ENCODE results near the gene UPK3BL2. TPM values are rescaled to one million over a fixed set of nuclear protein-coding genes. Genes with fewer than 3 reads are reported as not detected.
"Not testable (repeated sequence)": the region's sequence is repeated elsewhere in the genome, so short reads cannot be mapped to it uniquely, and the experiment has no call there.

Gene UPK3BL2
- total and polyA plus RNA-seq, 8 donors = 11.7 to 22.9 (median 13.7) TPM

DNA sequence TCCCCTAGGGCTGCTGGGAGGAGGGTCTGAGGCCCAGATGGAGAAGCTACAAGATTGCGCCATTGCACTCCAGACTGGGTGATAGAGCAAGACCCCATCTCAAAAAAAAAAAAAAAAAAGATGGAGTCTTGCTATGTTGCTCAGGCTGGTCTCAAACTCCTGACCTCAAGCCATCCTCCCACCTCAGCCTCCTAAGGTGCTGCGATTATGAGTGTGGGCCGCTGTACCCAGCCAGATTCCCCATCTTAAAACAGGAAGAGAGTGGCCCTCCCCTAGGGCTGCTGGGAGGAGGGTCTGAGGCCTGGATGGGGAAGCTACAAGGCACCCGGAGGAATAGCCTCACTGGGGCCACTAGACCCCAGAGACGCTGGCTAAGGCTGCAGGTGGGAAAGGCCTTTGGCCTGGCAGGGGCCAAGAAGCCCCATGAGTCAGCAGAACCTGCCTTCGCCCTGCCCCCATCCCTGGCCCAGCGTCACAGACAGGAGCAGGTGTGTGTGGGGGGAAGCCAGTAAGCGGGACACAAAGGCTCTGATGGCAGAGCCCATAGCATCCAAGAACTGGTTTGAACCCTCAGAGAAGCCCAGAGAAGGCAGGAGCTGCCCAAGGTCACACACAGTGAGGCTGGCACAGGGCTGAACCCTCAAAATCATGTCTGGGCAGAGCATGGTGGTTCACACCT is 35.9 kb downstream of the UPK3BL2 start:
- intact Hi-C loops (cut with DNase I); H3K9me3 ChIP-seq: not testable (repeated sequence)
- peak in 2 of 4 donors; percentile 22 to 33 for DNase-seq

DNA sequence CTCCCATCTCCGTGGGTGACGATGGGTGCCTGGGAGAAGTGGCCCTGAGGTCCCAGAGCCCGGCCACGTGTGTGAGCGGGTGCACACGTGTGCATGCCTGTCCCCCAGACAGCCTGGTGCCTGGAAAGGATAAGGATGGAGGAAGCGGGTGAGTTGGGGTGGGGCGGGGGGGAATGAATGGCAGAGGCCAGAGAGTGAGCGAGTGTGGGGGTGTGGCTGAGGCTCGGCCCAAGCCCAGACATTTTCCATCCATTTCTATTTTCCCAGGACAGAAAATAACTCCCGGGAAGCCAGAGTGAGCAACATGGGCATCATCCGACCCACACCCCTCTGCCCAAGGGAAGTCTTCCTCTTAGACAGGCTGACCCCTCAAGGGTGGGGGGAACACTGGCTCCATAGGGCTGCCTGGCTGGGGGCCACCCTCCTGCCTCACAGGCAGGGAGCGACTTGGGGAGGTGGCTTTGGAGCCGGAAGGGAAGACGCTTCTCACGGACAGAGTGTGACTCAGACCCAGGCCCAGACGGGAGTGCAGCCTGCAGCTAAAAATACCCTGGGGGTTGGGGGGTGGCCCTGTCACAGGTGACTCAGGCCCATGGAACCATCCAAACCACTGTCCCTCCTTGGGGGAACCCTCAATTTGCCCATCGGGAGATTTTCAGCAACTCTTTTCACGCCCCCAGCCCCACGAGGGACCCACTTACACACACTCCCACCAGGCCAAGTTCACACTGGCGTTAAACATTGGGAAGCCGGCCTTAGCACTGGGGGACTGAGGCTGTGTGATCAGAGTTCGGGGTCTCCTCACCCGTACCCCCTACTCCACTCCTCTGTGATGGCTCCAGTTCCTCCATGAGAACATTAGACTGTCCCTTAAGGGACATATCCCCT is 38.0 kb downstream of the UPK3BL2 start:
- ATAC-seq = peak; percentile 36
- H3K9me3 ChIP-seq; H3K27ac ChIP-seq; H3K4me3 ChIP-seq; H3K36me3 ChIP-seq; intact Hi-C loops (cut with DNase I); H3K27me3 ChIP-seq; H3K4me1 ChIP-seq: not testable (repeated sequence)
- DNase-seq = peak in 1 of 4 donors; percentile 56

More for the DNA sequence above, 35.9 kb downstream of the UPK3BL2 start:
- not testable (repeated sequence) for ATAC-seq, H3K36me3 ChIP-seq, H3K27ac ChIP-seq, H3K4me3 ChIP-seq, H3K4me1 ChIP-seq, H3K27me3 ChIP-seq

DNA sequence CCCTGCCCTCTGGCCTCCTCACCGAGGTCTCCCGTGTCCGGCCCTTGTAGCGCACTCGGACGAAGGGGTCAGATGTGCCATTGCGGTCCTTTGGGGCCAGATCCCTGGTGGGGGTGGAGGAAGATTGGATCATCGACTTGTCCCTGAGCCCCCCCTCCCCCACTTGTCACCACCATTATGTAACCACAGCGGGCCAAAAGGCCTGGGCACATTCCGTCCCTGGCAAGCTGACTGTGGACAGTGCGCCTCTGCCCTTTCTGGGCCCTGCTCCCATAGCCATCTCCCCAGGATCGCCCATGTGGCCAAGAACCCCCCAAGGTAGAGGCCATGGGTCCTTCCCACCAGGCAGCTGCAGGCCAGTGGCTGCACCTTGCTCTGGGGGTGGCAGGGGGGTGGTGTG is 40.4 kb downstream of the UPK3BL2 start:
- H3K9me3 ChIP-seq; DNase-seq; H3K36me3 ChIP-seq; intact Hi-C loops (cut with DNase I); H3K27ac ChIP-seq; H3K27me3 ChIP-seq; H3K4me3 ChIP-seq; ATAC-seq; H3K4me1 ChIP-seq: not testable (repeated sequence)

DNA sequence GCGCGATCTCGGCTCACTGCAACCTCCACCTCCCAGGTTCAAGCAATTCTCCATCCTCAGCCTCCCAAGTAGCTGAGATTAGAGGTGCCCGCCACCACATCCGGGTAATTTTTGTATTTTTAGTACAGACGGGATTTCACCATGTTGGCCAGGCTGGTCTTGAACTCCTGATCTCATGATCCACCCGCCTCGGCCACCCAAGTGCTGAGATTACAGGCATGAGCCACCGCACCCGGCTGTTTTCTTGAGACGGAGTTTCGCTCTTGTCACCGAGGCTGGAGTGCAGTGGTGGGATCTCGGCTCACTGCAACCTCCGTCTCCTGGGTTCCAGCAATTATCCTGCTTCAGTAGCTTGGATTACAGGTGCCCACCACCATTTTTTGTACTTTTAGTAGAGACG is 45.2 kb downstream of the UPK3BL2 start:
- H3K4me3 ChIP-seq; H3K9me3 ChIP-seq; ATAC-seq; H3K36me3 ChIP-seq; intact Hi-C loops (cut with DNase I); H3K27ac ChIP-seq; H3K27me3 ChIP-seq; H3K4me1 ChIP-seq: not testable (repeated sequence)
- peak in 1 of 4 donors; percentile 39 for DNase-seq

DNA sequence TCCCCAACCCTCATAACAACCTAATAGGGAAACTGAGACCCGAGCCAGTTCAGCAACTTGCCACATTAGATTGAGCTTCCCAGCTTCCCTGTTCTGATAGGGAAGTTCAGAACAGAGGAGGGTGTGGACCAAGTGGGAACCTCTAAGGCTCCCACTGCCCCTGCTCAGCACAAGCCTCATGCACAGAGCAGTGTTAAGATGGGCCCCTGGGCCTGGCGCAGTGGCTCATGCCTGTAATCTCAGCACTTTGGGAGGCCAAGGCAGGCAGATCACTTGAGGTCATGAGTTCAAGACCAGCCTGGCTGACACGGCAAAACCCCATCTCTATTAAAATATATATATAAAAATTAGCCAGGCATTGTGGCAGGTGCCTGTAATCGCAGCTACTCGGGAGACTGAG is 46.2 kb downstream of the UPK3BL2 start:
- DNase-seq = peak in 2 of 4 donors; percentile 30 to 65
- H3K36me3 ChIP-seq; H3K27me3 ChIP-seq; ATAC-seq; H3K4me1 ChIP-seq; intact Hi-C loops (cut with DNase I); H3K27ac ChIP-seq; H3K9me3 ChIP-seq; H3K4me3 ChIP-seq: not testable (repeated sequence)

DNA sequence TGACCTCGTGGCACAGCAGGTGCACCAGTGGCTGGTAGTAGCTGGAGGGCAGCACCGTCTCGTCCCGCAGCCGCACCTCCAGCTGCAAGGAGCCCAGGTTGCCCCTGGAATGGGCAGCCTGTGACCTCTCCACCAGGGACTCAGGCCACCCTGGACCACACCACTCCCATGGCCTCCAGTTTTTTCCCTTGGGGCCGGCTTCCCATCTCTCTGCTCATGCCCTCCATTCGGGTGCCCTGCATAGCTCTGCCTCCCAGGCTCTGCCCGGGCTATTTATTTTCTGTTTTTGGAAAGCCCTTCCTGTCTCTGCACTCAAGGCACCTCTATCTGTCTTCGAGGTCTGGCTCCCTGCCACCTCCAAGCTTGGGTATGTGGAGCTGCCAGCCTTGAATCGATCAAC is 46.6 kb downstream of the UPK3BL2 start:
- H3K27me3 ChIP-seq; H3K27ac ChIP-seq; H3K9me3 ChIP-seq; intact Hi-C loops (cut with DNase I); H3K36me3 ChIP-seq; H3K4me3 ChIP-seq; H3K4me1 ChIP-seq; ATAC-seq: not testable (repeated sequence)
- peak in 2 of 4 donors; percentile 24 to 27 for DNase-seq

DNA sequence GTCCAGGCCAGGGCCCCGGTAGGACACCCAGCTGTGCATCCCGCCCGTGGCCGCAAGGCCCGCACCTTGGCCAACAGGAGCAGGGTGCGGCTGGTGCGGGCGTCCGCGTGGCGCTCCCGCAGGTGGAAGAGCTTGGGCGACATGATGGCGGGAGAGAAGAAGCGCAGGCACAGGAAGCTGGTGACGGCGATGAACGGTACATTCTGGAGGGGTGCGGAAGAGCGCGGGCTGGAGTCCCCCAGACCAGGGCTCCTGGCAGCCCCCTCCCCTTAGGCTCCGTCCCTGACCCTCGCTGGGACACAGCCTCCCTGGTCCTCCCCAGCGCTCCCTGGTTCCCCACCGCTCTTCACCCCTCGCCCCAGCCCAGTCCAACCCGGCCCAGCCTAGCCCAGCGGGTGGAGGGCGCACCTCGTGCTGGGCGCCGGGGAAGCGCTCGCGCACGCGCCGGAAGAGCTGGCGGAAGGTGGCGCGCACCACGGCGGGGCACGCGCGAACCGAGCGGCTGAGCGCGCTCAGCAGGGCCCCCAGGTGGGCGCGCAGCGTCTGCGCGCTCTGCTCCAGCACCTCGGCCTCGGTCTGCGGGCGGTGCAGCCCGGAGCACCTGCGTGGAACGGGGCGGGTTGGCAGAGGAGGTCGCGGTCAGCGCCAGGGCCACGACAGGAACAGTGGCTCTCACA is 48.9 kb downstream of the UPK3BL2 start:
- DNase-seq; H3K36me3 ChIP-seq; H3K4me3 ChIP-seq; intact Hi-C loops (cut with DNase I); H3K4me1 ChIP-seq; H3K9me3 ChIP-seq; H3K27me3 ChIP-seq; H3K27ac ChIP-seq: not testable (repeated sequence)
- ATAC-seq = peak; percentile 48

DNA sequence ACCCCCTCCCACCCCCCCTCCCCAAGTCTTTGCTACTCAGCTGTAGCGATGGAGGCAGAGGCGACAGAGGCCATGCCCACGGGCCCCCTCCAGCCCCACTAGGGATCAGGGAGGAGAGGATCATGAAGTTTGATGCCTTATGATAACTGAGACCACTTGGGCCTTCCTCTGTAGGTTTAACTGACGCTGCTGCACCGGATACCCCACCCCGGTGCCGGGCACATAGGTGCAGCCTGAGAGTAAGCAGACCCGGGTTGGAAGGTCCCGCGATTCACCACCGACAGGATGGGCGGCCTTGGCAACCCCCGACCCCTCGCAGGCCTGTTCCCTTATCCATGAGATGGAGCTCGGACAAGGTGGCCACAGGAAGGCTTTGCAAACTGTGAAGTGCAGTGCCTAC is 49.5 kb downstream of the UPK3BL2 start:
- ATAC-seq = not testable (repeated sequence)

DNA sequence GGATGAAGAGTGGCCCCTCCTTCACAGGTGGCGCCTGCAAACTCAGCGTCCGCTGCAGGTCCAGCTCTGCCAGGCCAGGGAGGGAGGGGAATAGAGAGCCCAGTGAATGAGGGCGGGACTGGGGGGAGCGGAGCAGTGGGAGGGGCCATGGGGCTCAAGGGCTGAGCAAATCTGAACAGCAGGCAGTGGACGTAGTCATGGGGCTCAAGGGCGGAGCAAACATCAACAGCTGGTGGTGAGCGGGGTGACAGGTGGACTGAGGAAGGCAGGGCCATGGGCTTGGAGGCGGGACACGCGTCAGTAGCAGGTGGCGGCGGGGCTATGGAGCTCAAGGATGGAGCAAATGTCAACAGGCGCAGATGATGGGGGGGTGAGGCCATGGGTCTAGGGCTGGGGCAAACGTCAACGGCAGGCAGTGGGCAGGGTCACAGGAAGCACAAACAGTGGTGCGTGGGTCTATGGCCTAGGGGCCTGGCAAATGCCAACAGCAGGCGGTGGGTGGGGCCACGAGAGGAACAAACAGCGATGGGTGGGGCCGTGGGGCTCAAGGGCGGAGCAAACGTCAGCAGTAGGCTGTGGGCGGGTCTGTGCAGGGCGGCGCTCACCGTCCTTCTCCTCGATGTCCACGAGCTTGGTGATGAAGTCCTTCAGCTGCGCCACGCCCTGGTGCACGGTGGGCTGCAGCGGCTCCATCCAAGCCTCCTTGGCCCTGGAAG is 50.1 kb downstream of the UPK3BL2 start:
- H3K4me1 ChIP-seq; H3K4me3 ChIP-seq; intact Hi-C loops (cut with DNase I); H3K27ac ChIP-seq; H3K9me3 ChIP-seq; H3K36me3 ChIP-seq; H3K27me3 ChIP-seq: not testable (repeated sequence)
- ATAC-seq = peak; percentile 83
- DNase-seq = peak in 1 of 4 donors; percentile 33

More for the DNA sequence above, 49.5 kb downstream of the UPK3BL2 start:
- H3K27me3 ChIP-seq; H3K27ac ChIP-seq; H3K4me1 ChIP-seq; H3K4me3 ChIP-seq; H3K36me3 ChIP-seq; intact Hi-C loops (cut with DNase I); H3K9me3 ChIP-seq: not testable (repeated sequence)
- DNase-seq = peak in 1 of 4 donors; percentile 39

DNA sequence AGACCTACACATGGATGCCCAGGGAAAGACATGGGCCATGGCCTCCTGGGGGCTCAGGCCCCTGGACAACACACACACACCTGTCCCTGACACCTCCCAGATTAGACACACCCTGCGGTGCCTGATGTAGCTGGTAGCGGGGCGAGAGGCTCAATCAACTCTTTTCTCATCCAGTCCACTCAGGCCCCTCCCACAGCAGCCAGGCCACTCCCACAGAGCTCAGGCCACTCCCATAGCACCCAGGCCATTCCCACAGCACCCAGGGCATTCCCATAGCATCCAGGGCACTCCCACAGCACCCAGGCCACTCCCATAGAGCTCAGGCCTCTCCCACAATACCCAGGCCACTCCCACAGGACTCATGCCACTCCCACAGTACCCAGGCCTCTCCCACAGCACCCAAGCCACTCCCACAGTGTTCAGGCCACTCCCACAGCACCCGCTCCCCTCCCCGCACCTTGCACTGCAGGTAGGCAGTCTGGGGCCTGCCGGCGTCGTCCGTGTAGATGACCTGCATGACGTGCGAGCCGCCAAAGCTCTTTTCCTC is 52.9 kb downstream of the UPK3BL2 start:
- H3K27ac ChIP-seq; intact Hi-C loops (cut with DNase I); H3K27me3 ChIP-seq; H3K4me3 ChIP-seq; H3K4me1 ChIP-seq; H3K9me3 ChIP-seq; H3K36me3 ChIP-seq: not testable (repeated sequence)
- DNase-seq = peak in 2 of 4 donors; percentile 36 to 93
- ATAC-seq = peak; percentile 75

All from left lung (tissue), 10 donors.